Measurements from ENCODE around the gene RSPH6A.

The RSPH6A gene

DNA sequence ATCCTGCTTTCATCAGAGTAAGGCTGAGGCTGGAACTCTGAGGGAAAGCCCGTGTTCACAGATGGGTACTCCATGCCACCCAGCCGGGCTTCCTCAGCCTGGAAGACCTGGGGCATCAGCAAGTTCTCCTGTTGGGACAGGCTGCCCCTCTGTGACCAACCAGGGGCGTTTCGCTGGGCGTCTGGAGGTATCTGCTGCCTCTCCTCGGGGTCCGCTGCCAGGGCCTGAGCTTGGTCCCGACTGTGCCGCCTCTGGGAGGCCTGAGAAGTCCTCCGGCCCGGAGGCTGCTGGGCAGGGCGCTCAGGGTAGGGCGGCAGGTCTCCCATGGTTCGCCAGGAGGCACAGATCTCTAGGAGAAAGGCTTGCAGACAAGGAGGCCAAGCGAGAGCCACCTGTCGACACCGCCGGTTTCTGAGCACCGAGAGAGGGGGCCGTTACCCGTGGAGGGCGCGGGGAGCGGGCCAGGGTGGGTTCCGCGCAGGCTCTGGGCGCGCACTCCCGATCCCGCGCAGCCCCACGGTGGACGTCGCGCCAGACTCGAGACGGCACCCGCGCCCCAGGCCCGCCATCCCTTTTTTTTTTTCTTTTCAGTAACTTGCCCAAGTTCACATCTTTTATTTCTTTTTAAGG is at the start of gene RSPH6A:
Gene RSPH6A (minus strand): TSS at position 458 of the 630 bp plus-strand sequence. CDS start 132 bp downstream, at position 326.
- H3K36me3 Mint-ChIP-seq (ENCODE audit: low read depth): no peaks in the 10 kb centered on the region
- peaks cover 40% of the 10 kb centered on the region for H3K4me1 Mint-ChIP-seq
- DNase-seq: peak; percentile 30
- H3K27me3 Mint-ChIP-seq (ENCODE audit: low read depth, poor library complexity): peaks cover 6% of the 10 kb centered on the region
- H3K9me3 Mint-ChIP-seq: no peaks in the 10 kb centered on the region
- peak within 1 kb of the TSS; percentile 87 for H3K4me3 Mint-ChIP-seq
- TF ChIP-seq, protein P1, sequence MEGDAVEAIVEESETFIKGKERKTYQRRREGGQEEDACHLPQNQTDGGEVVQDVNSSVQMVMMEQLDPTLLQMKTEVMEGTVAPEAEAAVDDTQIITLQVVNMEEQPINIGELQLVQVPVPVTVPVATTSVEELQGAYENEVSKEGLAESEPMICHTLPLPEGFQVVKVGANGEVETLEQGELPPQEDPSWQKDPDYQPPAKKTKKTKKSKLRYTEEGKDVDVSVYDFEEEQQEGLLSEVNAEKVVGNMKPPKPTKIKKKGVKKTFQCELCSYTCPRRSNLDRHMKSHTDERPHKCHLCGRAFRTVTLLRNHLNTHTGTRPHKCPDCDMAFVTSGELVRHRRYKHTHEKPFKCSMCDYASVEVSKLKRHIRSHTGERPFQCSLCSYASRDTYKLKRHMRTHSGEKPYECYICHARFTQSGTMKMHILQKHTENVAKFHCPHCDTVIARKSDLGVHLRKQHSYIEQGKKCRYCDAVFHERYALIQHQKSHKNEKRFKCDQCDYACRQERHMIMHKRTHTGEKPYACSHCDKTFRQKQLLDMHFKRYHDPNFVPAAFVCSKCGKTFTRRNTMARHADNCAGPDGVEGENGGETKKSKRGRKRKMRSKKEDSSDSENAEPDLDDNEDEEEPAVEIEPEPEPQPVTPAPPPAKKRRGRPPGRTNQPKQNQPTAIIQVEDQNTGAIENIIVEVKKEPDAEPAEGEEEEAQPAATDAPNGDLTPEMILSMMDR (IDR thresholded peaks at IDR 0.05): no peak
- peak within 1 kb of the TSS; percentile 54 for H3K27ac Mint-ChIP-seq

DNA sequence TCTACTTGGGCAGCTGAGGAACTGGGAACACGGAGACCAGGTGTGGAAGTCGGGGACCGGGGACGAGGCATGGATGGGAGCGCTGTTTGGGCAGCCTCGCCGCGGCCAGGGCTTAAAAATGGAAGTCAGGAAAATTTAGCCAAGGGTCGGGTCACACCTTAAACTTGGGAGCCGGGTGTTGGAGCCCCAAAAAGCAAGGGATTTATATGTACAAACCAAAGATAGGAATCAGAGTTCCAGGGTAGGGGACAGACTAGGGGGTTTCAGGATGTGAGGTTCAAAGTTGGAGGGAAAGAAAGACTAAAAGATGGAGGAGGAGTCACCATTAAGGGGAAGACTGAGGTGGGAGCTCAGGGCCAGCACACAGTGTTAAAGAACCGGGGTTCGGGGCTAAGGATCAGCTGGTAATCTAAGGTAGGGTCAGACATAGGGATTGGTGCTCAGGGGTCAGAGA is 49.5 kb upstream of the RSPH6A start:
- TF ChIP-seq, protein P1 (IDR thresholded peaks at IDR 0.05): no peak
- H3K36me3 Mint-ChIP-seq (ENCODE audit: low read depth): peaks cover 4% of the 10 kb centered on the region
- no peak for DNase-seq
- H3K9me3 Mint-ChIP-seq: no peaks in the 10 kb centered on the region
- no peak overlapping the region for H3K27ac Mint-ChIP-seq
- H3K4me3 Mint-ChIP-seq: peak overlapping the region; percentile 86
- peaks cover 51% of the 10 kb centered on the region for H3K27me3 Mint-ChIP-seq (ENCODE audit: low read depth, poor library complexity)
- peaks cover 30% of the 10 kb centered on the region for H3K4me1 Mint-ChIP-seq

DNA sequence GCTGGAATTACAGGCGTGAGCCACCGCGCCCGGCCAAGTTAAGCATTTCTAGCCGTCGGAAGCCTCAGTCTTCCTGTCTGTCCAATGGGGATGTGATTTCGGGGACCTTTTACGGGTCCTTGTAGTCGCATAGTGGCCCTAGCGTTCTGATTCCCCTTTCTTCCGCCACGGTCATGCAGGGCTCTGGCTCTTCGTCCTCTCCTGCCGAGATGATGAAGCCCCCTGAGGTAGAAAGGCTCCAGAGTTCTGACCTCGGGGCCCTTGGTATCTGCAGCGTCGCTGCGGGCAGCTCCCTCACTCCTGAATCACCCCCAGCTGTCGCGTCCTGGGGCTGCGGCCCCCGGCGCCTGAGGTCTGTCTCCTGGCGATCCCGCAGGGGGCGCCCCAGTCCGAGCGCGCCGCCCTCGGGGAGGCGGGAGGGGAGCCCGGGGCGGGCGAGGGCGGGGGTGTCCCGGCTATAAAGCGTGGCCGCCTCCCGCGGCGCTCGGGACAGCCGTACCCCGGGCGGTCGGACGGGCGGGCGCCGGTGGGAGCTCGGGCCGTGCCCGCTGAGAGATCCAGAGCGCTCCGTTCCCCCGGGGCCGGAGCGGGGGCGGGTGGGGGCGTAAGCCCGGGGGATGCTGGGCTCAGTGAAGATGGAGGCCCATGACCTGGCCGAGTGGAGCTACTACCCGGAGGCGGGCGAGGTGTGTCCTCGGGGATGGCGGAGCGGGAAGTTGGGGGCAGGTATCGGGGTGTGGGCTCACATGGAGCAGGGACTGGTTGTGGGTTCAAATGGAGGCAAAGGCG is 48.9 kb upstream of the RSPH6A start, which contains the start of gene FOXA3:
Gene FOXA3 (plus strand): TSS at position 487 of the 789 bp plus-strand sequence. CDS start 131 bp downstream, at position 618.
- peaks cover 51% of the 10 kb centered on the region for H3K27me3 Mint-ChIP-seq (ENCODE audit: low read depth, poor library complexity)
- no peaks in the 10 kb centered on the region for H3K9me3 Mint-ChIP-seq
- peaks cover 11% of the 10 kb centered on the region for H3K36me3 Mint-ChIP-seq (ENCODE audit: low read depth)
- peak within 1 kb of the TSS; percentile 97 for H3K4me3 Mint-ChIP-seq
- peak; percentile 63 for DNase-seq
- no peak within 1 kb of the TSS for H3K27ac Mint-ChIP-seq
- H3K4me1 Mint-ChIP-seq: peaks cover 30% of the 10 kb centered on the region
- TF ChIP-seq, protein P1 (IDR thresholded peaks at IDR 0.05): peak; percentile 54

DNA sequence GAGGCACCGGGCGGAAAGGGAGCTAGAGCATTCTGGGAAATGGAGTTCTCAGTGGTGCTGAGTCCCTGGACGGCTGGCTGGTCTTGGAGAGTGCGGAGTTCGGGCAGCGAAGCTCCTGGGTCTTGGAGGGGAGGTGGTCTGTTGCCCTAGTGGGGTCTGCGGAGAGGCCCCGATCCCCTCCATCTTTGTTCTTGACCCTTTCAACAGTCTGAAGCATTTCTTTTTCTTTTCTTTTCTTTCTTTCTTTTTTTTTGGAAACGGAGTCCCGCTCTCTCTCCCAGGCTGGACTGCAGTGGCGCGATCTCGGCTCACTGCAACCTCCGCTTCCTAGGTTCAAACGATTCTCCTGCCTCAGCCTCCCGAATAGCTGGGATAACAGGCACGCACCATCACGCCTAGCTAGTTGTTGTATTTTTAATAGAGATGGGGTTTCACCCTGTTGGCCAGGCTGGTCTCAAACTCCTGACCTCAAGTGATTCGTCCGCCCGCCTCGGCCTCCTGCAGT is 48.3 kb upstream of the RSPH6A start:
- H3K4me3 Mint-ChIP-seq: peak overlapping the region; percentile 97
- peaks cover 51% of the 10 kb centered on the region for H3K27me3 Mint-ChIP-seq (ENCODE audit: low read depth, poor library complexity)
- H3K9me3 Mint-ChIP-seq: no peaks in the 10 kb centered on the region
- peaks cover 30% of the 10 kb centered on the region for H3K4me1 Mint-ChIP-seq
- no peak overlapping the region for H3K27ac Mint-ChIP-seq
- TF ChIP-seq, protein P1 (IDR thresholded peaks at IDR 0.05): no peak
- no peak for DNase-seq
- peaks cover 17% of the 10 kb centered on the region for H3K36me3 Mint-ChIP-seq (ENCODE audit: low read depth)

DNA sequence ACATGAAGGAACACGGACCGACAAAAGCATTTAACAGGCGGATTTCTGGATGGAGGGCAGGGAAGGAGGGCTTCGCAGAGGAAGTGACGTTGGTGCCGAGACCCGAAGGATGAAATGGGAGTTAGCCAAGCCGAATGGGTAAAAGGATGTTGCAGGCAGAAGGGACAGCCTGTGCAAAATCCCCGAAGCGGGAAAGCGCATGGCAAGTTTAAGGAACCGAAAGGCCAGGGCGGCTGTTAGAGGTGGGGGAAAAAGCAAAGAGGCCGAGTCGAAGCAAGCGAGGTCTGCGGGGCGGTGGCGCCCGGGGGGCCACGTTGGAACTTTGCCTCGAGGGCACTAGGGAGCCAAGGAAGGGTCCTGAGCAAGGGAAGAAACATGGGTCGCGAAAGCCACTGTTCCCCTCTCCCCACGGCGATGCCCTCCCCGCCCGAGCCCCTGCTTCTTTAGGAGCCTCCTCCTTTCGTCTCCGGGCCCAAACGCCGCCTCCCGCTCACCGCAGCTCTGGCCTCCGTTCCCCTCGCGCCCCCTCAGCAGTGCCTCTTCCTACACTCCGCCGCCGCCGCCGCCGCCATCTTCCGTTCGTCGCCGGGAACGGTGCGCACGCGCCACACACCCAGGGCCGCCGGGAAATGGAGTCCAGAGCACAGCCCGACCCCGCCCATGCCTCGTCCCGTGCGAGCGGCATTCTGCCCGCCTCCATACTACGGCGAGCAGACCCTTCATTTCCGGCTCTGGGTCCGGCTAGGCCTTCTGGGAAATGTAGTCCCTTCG is 47.6 kb upstream of the RSPH6A start, which contains the start of gene SYMPK:
Gene SYMPK (minus strand): TSS at position 584 of the 771 bp plus-strand sequence. CDS start 8,652 bp downstream, outside the sequence.
- no peaks in the 10 kb centered on the region for H3K9me3 Mint-ChIP-seq
- peak within 1 kb of the TSS; percentile 97 for H3K4me3 Mint-ChIP-seq
- H3K36me3 Mint-ChIP-seq (ENCODE audit: low read depth): peaks cover 23% of the 10 kb centered on the region
- peaks cover 30% of the 10 kb centered on the region for H3K4me1 Mint-ChIP-seq
- peak within 1 kb of the TSS; percentile 96 for H3K27ac Mint-ChIP-seq
- TF ChIP-seq, protein P1 (IDR thresholded peaks at IDR 0.05): no peak
- H3K27me3 Mint-ChIP-seq (ENCODE audit: low read depth, poor library complexity): peaks cover 52% of the 10 kb centered on the region
- peak; percentile 99 for DNase-seq
